Stimulated activated naive CD8-positive, alpha-beta T cell treated with anti-CD3 and anti-CD28 coated beads, Interleukin-15, Interleukin-2, amounts not matched to agents 100 ng/mL and 50 ng/mL, for 24 hours (primary cell): ENCODE results near the gene RIBC2.

Experiments used
- H3K27ac Mint-ChIP-seq: one replicate; pipeline ENCODE4 v1.8.0; 2021; ENCODE audit warnings: mild to moderate bottlenecking, mixed read lengths
- H3K27me3 Mint-ChIP-seq: one replicate; pipeline ENCODE4 v1.8.0; 2021; ENCODE audit warnings: mixed read lengths
- H3K36me3 Mint-ChIP-seq: one replicate; pipeline ENCODE4 v1.8.0; 2021; ENCODE audit warnings: low read depth, mixed read lengths
- H3K4me1 Mint-ChIP-seq: one replicate; pipeline ENCODE4 v1.8.0; 2021; ENCODE audit warnings: low read depth, mixed read lengths
- H3K4me3 Mint-ChIP-seq: one replicate; pipeline ENCODE4 v1.8.0; 2021; ENCODE audit warnings: mild to moderate bottlenecking, mixed read lengths
- H3K9me3 Mint-ChIP-seq: one replicate; pipeline ENCODE4 v1.8.0; 2021; ENCODE audit warnings: mixed read lengths

Gene RIBC2

GRCh38 chr22:45469281-45470073, 56.0 kb downstream of the RIBC2 start:
- Mint-ChIP-seq H3K27ac (no peak overlapping the region), H3K27me3 (peaks cover 7% of the 10 kb centered on the region), H3K4me1 (no peaks in the 10 kb centered on the region), H3K9me3 (no peaks in the 10 kb centered on the region), H3K36me3 (no peaks in the 10 kb centered on the region), H3K4me3 (no peak overlapping the region)

- no peaks in the 10 kb centered on the region for H3K27me3 Mint-ChIP-seq
- no peaks in the 10 kb centered on the region for H3K36me3 Mint-ChIP-seq
- H3K27ac Mint-ChIP-seq, result no peak overlapping the region
- H3K9me3 Mint-ChIP-seq, result no peaks in the 10 kb centered on the region
- H3K4me1 Mint-ChIP-seq, result no peaks in the 10 kb centered on the region
- H3K4me3 Mint-ChIP-seq, result no peak overlapping the region
These were observed 57.4 kb downstream of the RIBC2 start for GRCh38 chr22:45470871-45471270.

GRCh38 chr22:45472426-45472825, 58.9 kb downstream of the RIBC2 start:
- Mint-ChIP-seq H3K27ac (no peak overlapping the region), H3K4me3 (no peak overlapping the region), H3K27me3 (peaks cover 8% of the 10 kb centered on the region), H3K9me3 (no peaks in the 10 kb centered on the region), H3K36me3 (no peaks in the 10 kb centered on the region), H3K4me1 (no peaks in the 10 kb centered on the region)

GRCh38 chr22:45473626-45474237, 60.2 kb downstream of the RIBC2 start:
- no peaks in the 10 kb centered on the region for H3K4me1 Mint-ChIP-seq
- peaks cover 9% of the 10 kb centered on the region for H3K27me3 Mint-ChIP-seq
- no peak overlapping the region for H3K27ac Mint-ChIP-seq
- no peak overlapping the region for H3K4me3 Mint-ChIP-seq
- no peaks in the 10 kb centered on the region for H3K36me3 Mint-ChIP-seq
- H3K9me3 Mint-ChIP-seq, result no peaks in the 10 kb centered on the region

- H3K4me1 Mint-ChIP-seq, result no peaks in the 10 kb centered on the region
- peaks cover under 1% of the 10 kb centered on the region for H3K9me3 Mint-ChIP-seq
- no peaks in the 10 kb centered on the region for H3K36me3 Mint-ChIP-seq
- no peak overlapping the region for H3K27ac Mint-ChIP-seq
- H3K27me3 Mint-ChIP-seq, result peaks cover 9% of the 10 kb centered on the region
- no peak overlapping the region for H3K4me3 Mint-ChIP-seq
These were observed 61.7 kb downstream of the RIBC2 start for GRCh38 chr22:45475063-45475747.

GRCh38 chr22:45475851-45476514, 62.5 kb downstream of the RIBC2 start:
- H3K9me3 Mint-ChIP-seq, result peaks cover 3% of the 10 kb centered on the region
- no peak overlapping the region for H3K4me3 Mint-ChIP-seq
- H3K27me3 Mint-ChIP-seq, result peaks cover 9% of the 10 kb centered on the region
- no peak overlapping the region for H3K27ac Mint-ChIP-seq
- H3K36me3 Mint-ChIP-seq, result no peaks in the 10 kb centered on the region
- H3K4me1 Mint-ChIP-seq, result no peaks in the 10 kb centered on the region

- peaks cover 3% of the 10 kb centered on the region for H3K9me3 Mint-ChIP-seq
- peaks cover 9% of the 10 kb centered on the region for H3K27me3 Mint-ChIP-seq
- H3K36me3 Mint-ChIP-seq, result no peaks in the 10 kb centered on the region
- no peak overlapping the region for H3K4me3 Mint-ChIP-seq
- H3K4me1 Mint-ChIP-seq, result no peaks in the 10 kb centered on the region
- H3K27ac Mint-ChIP-seq, result no peak overlapping the region
These were observed 63.3 kb downstream of the RIBC2 start for GRCh38 chr22:45476814-45477213.

GRCh38 chr22:45477366-45478107, 64.0 kb downstream of the RIBC2 start:
- Mint-ChIP-seq H3K9me3 (peaks cover 3% of the 10 kb centered on the region), H3K27me3 (peaks cover 12% of the 10 kb centered on the region), H3K27ac (no peak overlapping the region), H3K4me1 (no peaks in the 10 kb centered on the region), H3K36me3 (no peaks in the 10 kb centered on the region), H3K4me3 (no peak overlapping the region)

- peaks cover 3% of the 10 kb centered on the region for H3K9me3 Mint-ChIP-seq
- H3K4me1 Mint-ChIP-seq, result no peaks in the 10 kb centered on the region
- peaks cover 13% of the 10 kb centered on the region for H3K27me3 Mint-ChIP-seq
- H3K4me3 Mint-ChIP-seq, result no peak overlapping the region
- H3K27ac Mint-ChIP-seq, result no peak overlapping the region
- H3K36me3 Mint-ChIP-seq, result no peaks in the 10 kb centered on the region
These were observed 64.7 kb downstream of the RIBC2 start for GRCh38 chr22:45478108-45478771.

- peaks cover 13% of the 10 kb centered on the region for H3K27me3 Mint-ChIP-seq
- no peak overlapping the region for H3K27ac Mint-ChIP-seq
- H3K36me3 Mint-ChIP-seq, result no peaks in the 10 kb centered on the region
- H3K4me3 Mint-ChIP-seq, result no peak overlapping the region
- H3K4me1 Mint-ChIP-seq, result no peaks in the 10 kb centered on the region
- H3K9me3 Mint-ChIP-seq, result peaks cover 3% of the 10 kb centered on the region
These were observed 67.2 kb downstream of the RIBC2 start for GRCh38 chr22:45480717-45481116.

- peaks cover 16% of the 10 kb centered on the region for H3K27me3 Mint-ChIP-seq
- H3K9me3 Mint-ChIP-seq, result peaks cover 3% of the 10 kb centered on the region
- no peaks in the 10 kb centered on the region for H3K36me3 Mint-ChIP-seq
- no peak overlapping the region for H3K27ac Mint-ChIP-seq
- no peaks in the 10 kb centered on the region for H3K4me1 Mint-ChIP-seq
- H3K4me3 Mint-ChIP-seq, result no peak overlapping the region
These were observed 68.2 kb downstream of the RIBC2 start for GRCh38 chr22:45481661-45482060.
